Left kidney (tissue), 2 donors: ENCODE results near the gene ATAD1. TPM values are rescaled to one million over a fixed set of nuclear protein-coding genes. Genes with fewer than 3 reads are reported as not detected.
"Not testable (repeated sequence)": the region's sequence is repeated elsewhere in the genome, so short reads cannot be mapped to it uniquely, and the experiment has no call there.

Source experiments
- DNase-seq: peaks from one replicate; pipeline ENCODE4 v3.0.0-alpha.2; 2013
- polyA plus RNA-seq: library from polyadenylated mRNA; unstranded; fragments of 120-200 nt; gene quantifications from one replicate; pipeline ENCODE4 v1.2.1, GENCODE V29; 2013; ENCODE audit not compliant: insufficient read length

ATAD1 gene
- polyA plus RNA-seq, 1 donor: 69.1 TPM

GRCh38 chr10:87757685-87758084 is 60.3 kb downstream of the ATAD1 start:
- no peak for DNase-seq

- no peak for DNase-seq
Observed at GRCh38 chr10:87753995-87754866, 63.8 kb downstream of the ATAD1 start.

- DNase-seq: no peak
Observed at GRCh38 chr10:87752566-87752965, 65.5 kb downstream of the ATAD1 start.

GRCh38 chr10:87751274-87751673 is 66.8 kb downstream of the ATAD1 start:
- DNase-seq: no peak

- DNase-seq: no peak
Observed at GRCh38 chr10:87750817-87751216, 67.2 kb downstream of the ATAD1 start.

- peak; percentile 29 for DNase-seq
Observed at GRCh38 chr10:87750001-87750671, 67.9 kb downstream of the ATAD1 start.

- DNase-seq: not testable (repeated sequence)
Observed at GRCh38 chr10:87748244-87748643, 69.8 kb downstream of the ATAD1 start.

- no peak for DNase-seq
Observed at GRCh38 chr10:87746911-87747310, 71.1 kb downstream of the ATAD1 start.

GRCh38 chr10:87744606-87745005 is 73.4 kb downstream of the ATAD1 start:
- DNase-seq: no peak

GRCh38 chr10:87742992-87743610 is 74.9 kb downstream of the ATAD1 start:
- not testable (repeated sequence) for DNase-seq

GRCh38 chr10:87740254-87740655 is 77.8 kb downstream of the ATAD1 start:
- no peak for DNase-seq

GRCh38 chr10:87739703-87740102 is 78.3 kb downstream of the ATAD1 start:
- DNase-seq: no peak

- DNase-seq: not testable (repeated sequence)
Observed at GRCh38 chr10:87738253-87738652, 79.8 kb downstream of the ATAD1 start.

- peak; percentile 34 for DNase-seq
Observed at GRCh38 chr10:87734987-87735827, 82.8 kb downstream of the ATAD1 start.

GRCh38 chr10:87733081-87733480 is 84.9 kb downstream of the ATAD1 start:
- no peak for DNase-seq

GRCh38 chr10:87729940-87730339 is 88.1 kb downstream of the ATAD1 start:
- no peak for DNase-seq

GRCh38 chr10:87724789-87725188 is 93.2 kb downstream of the ATAD1 start:
- DNase-seq: no peak

- peak; percentile 12 for DNase-seq
Observed at GRCh38 chr10:87723500-87723899, 94.5 kb downstream of the ATAD1 start.

- DNase-seq: no peak
Observed at GRCh38 chr10:87722716-87723115, 95.3 kb downstream of the ATAD1 start.

- no peak for DNase-seq
Observed at GRCh38 chr10:87721781-87722180, 96.2 kb downstream of the ATAD1 start.

GRCh38 chr10:87720665-87721064 is 97.4 kb downstream of the ATAD1 start:
- no peak for DNase-seq

- DNase-seq: no peak
Observed at GRCh38 chr10:87716348-87716670, 101.7 kb downstream of the ATAD1 start.
